OCI-M1 (cell line): Measurements from ENCODE around the gene RTTN.
A peak's percentile ranks its signal among the peaks of the same experiment; 100 is the strongest.

Experiments
- DNase-seq: peaks from one replicate; lab custom pipeline; 2025; lab: John Stamatoyannopoulos, UW

The RTTN gene

GRCh38 chr18:69980982-69981804 is 224.3 kb downstream of the RTTN start:
- DNase-seq, result no peak

GRCh38 chr18:69980509-69980908 is 225.0 kb downstream of the RTTN start:
- DNase-seq, result peak; percentile 13

GRCh38 chr18:69978732-69979715 is 226.5 kb downstream of the RTTN start:
- peak; percentile 9 for DNase-seq

- DNase-seq, result peak; percentile 34
Observed at GRCh38 chr18:69975294-69975693, 230.2 kb downstream of the RTTN start.

GRCh38 chr18:69974365-69974764 is 231.1 kb downstream of the RTTN start:
- DNase-seq, result no peak

GRCh38 chr18:69969491-69969890 is 236.0 kb downstream of the RTTN start:
- no peak for DNase-seq

GRCh38 chr18:69968039-69968438 is 237.4 kb downstream of the RTTN start:
- no peak for DNase-seq

GRCh38 chr18:69963196-69963595 is 242.3 kb downstream of the RTTN start:
- no peak for DNase-seq

GRCh38 chr18:69961718-69962117 is 243.8 kb downstream of the RTTN start:
- DNase-seq, result peak; percentile 15

GRCh38 chr18:69958422-69958821 is 247.1 kb downstream of the RTTN start:
- DNase-seq, result no peak

GRCh38 chr18:69957747-69958146 is 247.7 kb downstream of the RTTN start:
- no peak for DNase-seq

GRCh38 chr18:69956665-69957620 is 248.5 kb downstream of the RTTN start:
- DNase-seq, result no peak

- no peak for DNase-seq
Observed at GRCh38 chr18:69956057-69956456, 249.4 kb downstream of the RTTN start.

GRCh38 chr18:69954719-69955480 is 250.6 kb downstream of the RTTN start:
- DNase-seq, result no peak

- DNase-seq, result no peak
Observed at GRCh38 chr18:69953191-69953590, 252.3 kb downstream of the RTTN start.
